Measurements from ENCODE around the gene SH2B3. TPM values are rescaled to one million over a fixed set of nuclear protein-coding genes. Genes with fewer than 3 reads are reported as not detected.
"Not testable (repeated sequence)": the region's sequence is repeated elsewhere in the genome, so short reads cannot be mapped to it uniquely, and the experiment has no call there.

The SH2B3 gene
- total and polyA plus RNA-seq, 2 donors (not counting 3 experiments of a cell fraction or from before 2014, with no cell fraction given) = 63.1 to 97.9 TPM

DNA sequence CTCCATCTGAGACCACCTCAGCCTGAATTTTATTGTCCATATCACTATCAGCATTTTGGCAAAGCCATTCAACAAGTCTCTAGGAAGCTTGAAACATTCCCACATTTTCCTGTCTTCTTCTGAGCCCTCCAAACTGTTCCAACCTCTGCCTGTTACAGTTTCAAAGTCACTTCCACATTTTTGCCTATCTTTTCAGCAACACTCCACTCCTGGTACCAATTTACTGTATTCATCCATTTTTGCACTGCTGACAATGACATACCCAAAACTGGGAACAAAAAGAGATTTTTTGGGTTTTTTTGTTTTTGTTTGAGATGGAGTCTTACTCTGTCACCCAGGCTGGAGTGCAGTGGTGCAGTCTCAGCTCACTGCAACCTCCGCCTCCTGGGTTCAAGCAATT, 32.5 kb upstream of the SH2B3 start:
- H3K4me2 ChIP-seq (ENCODE audit: insufficient read depth, low read length); H2AFZ ChIP-seq (ENCODE audit: low read depth, low read length); H4K20me1 ChIP-seq (replicated peaks; ENCODE audit: control insufficient read depth, extremely low read depth, insufficient read depth, low read length); FAIRE-seq; CTCF ChIA-PET; H3K36me3 ChIP-seq (ENCODE audit: control insufficient read depth in 2 of 2, extremely low read depth in 1 of 2, insufficient read depth in 2 of 2, low read length in 2 of 2); H3K27ac ChIP-seq (ENCODE audit: insufficient read depth, low read depth, low read length); dilution Hi-C loops (cut with MboI; ENCODE audit: extremely low pct_ligation_motif_present, low sequenced_read_pairs); H3K27me3 ChIP-seq (ENCODE audit: control insufficient read depth in 2 of 2, insufficient read depth in 2 of 2, low read length in 2 of 2); H3K9me3 ChIP-seq (replicated peaks; ENCODE audit: control insufficient read depth, insufficient read depth, low read length); H3K4me3 ChIP-seq (replicated peaks in 1 of 3; ENCODE audit: insufficient read depth in 1 of 3, low read depth in 1 of 3, low read length in 3 of 3); BruUV-seq (replicated peaks); intact Hi-C loops (cut with micrococcal nuclease); H3K9me1 ChIP-seq (replicated peaks; ENCODE audit: control insufficient read depth, extremely low read depth, insufficient read depth, low read length); H3K9ac ChIP-seq (replicated peaks; ENCODE audit: extremely low read depth, insufficient read depth, low read length); H3K79me2 ChIP-seq (ENCODE audit: control insufficient read depth, insufficient read depth, low read length); DNase-seq (ENCODE audit: low read depth, low spot score): not testable (repeated sequence)
- POLR2A ChIA-PET = interaction anchor here (0.7 kb wide), 1 partner anchor 72 kb away, joined by 6 read pairs; no protein-coding TSS in a partner anchor
- H3K4me1 ChIP-seq (ENCODE audit: control insufficient read depth, extremely low read depth, insufficient read depth, low read length) = peaks cover 11% of the 10 kb centered on the region

DNA sequence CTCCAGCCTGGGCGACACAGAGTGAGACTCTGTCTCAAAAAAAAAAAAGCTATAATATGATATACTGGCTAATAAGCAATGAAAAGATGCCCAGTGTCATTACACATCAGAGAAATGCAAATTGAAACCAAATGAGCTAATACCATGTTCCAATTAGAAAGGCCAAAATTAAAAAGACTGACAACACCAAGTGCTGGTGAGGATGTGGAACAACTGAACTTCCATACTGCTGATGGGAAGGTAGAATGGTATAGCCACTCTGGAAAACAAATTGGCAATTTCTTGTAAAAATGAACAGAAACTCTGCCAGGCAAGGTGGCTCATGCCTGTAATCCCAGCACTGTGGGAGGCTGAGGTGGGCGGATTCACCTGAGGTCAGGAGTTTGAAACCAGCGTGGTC, 28.3 kb upstream of the SH2B3 start:
- Histone ChIP-seq H3K4me1 (ENCODE audit: control insufficient read depth, extremely low read depth, insufficient read depth, low read length) (no peaks in the 10 kb centered on the region), H2AFZ (ENCODE audit: low read depth, low read length) (no peak overlapping the region), H4K20me1 (replicated peaks; ENCODE audit: control insufficient read depth, extremely low read depth, insufficient read depth, low read length) (no peaks in the 10 kb centered on the region), H3K4me3 (replicated peaks in 1 of 3; ENCODE audit: insufficient read depth in 1 of 3, low read depth in 1 of 3, low read length in 3 of 3) (no peak overlapping the region), H3K36me3 (ENCODE audit: control insufficient read depth in 2 of 2, extremely low read depth in 1 of 2, insufficient read depth in 2 of 2, low read length in 2 of 2) (no peaks in the 10 kb centered on the region), H3K9ac (replicated peaks; ENCODE audit: extremely low read depth, insufficient read depth, low read length) (no peak overlapping the region), H3K4me2 (ENCODE audit: insufficient read depth, low read length) (no peak overlapping the region), H3K79me2 (ENCODE audit: control insufficient read depth, insufficient read depth, low read length) (no peaks in the 10 kb centered on the region), H3K9me3 (replicated peaks; ENCODE audit: control insufficient read depth, insufficient read depth, low read length) (no peaks in the 10 kb centered on the region), H3K27me3 (ENCODE audit: control insufficient read depth in 2 of 2, insufficient read depth in 2 of 2, low read length in 2 of 2) (peaks cover 0 to 4% of the 10 kb centered on the region in 2 experiments), H3K9me1 (replicated peaks; ENCODE audit: control insufficient read depth, extremely low read depth, insufficient read depth, low read length) (no peaks in the 10 kb centered on the region), H3K27ac (ENCODE audit: insufficient read depth, low read depth, low read length) (no peak overlapping the region)
- no peak for TF ChIP-seq FOS (IDR thresholded peaks at IDR 0.05; ENCODE audit: borderline replicate concordance, insufficient read depth, low read length)
- TF ChIP-seq MYC (IDR thresholded peaks at IDR 0.05; ENCODE audit: low read depth, low read length) = no peak
- TF ChIP-seq JUN (IDR thresholded peaks at IDR 0.05; ENCODE audit: borderline replicate concordance, insufficient read depth, insufficient read length, low read depth) = no peak
- TF ChIP-seq, protein P1, sequence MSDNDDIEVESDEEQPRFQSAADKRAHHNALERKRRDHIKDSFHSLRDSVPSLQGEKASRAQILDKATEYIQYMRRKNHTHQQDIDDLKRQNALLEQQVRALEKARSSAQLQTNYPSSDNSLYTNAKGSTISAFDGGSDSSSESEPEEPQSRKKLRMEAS (IDR thresholded peaks at IDR 0.05; ENCODE audit: insufficient read depth, insufficient read length) = no peak
- TF ChIP-seq, protein P2, sequence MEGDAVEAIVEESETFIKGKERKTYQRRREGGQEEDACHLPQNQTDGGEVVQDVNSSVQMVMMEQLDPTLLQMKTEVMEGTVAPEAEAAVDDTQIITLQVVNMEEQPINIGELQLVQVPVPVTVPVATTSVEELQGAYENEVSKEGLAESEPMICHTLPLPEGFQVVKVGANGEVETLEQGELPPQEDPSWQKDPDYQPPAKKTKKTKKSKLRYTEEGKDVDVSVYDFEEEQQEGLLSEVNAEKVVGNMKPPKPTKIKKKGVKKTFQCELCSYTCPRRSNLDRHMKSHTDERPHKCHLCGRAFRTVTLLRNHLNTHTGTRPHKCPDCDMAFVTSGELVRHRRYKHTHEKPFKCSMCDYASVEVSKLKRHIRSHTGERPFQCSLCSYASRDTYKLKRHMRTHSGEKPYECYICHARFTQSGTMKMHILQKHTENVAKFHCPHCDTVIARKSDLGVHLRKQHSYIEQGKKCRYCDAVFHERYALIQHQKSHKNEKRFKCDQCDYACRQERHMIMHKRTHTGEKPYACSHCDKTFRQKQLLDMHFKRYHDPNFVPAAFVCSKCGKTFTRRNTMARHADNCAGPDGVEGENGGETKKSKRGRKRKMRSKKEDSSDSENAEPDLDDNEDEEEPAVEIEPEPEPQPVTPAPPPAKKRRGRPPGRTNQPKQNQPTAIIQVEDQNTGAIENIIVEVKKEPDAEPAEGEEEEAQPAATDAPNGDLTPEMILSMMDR (IDR thresholded peaks at IDR 0.05; ENCODE audit: extremely low read depth in 1 of 2, insufficient read depth in 1 of 2, low read depth in 1 of 2, low read length in 2 of 2) = no peak
- no peak for TF ChIP-seq EZH2 (IDR thresholded peaks at IDR 0.05; ENCODE audit: borderline replicate concordance, low read depth, low read length, severe bottlenecking)
- no peak for TF ChIP-seq POLR2A (IDR thresholded peaks at IDR 0.05; ENCODE audit: low read depth, low read length)
- no peak for TF ChIP-seq GATA2 (IDR thresholded peaks at IDR 0.05; ENCODE audit: insufficient read depth, insufficient read length, low read depth, low read length)
- no peak for TF ChIP-seq POLR2AphosphoS5 (IDR thresholded peaks at IDR 0.05; ENCODE audit: insufficient read depth, low read depth, low read length)
- no peak for DNase-seq (ENCODE audit: low read depth, low spot score)
- ChIA-PET CTCF (interaction anchor here (0.7 to 1.6 kb wide), 2 partner anchors 10 to 20 kb away, joined by 3 to 5 read pairs; no protein-coding TSS in a partner anchor), POLR2A (interaction anchor here (0.7 kb wide), 1 partner anchor 183 kb away, joined by 4 read pairs; no protein-coding TSS in a partner anchor)
- dilution Hi-C loops (cut with MboI; ENCODE audit: extremely low pct_ligation_motif_present, low sequenced_read_pairs) = no loop called here
- BruUV-seq (replicated peaks) = no TSS peak
- intact Hi-C loops (cut with micrococcal nuclease) = no loop called here
- FAIRE-seq = no peak

Data from endothelial cell of umbilical vein (primary cell).